HuH-7.5 (cell line): ENCODE measurements around the gene HSD17B8.

Source experiments
- DNase-seq: peaks from one replicate; pipeline ENCODE4 v3.0.0; 2011; ENCODE audit warnings: low spot score

The HSD17B8 gene

GRCh38 chr6:33241968-33242367, 37.5 kb downstream of the HSD17B8 start:
- DNase-seq, result no peak

- DNase-seq, result no peak
Measured at GRCh38 chr6:33243476-33243875, 39.0 kb downstream of the HSD17B8 start.

- DNase-seq, result peak; percentile 29
Measured at GRCh38 chr6:33247977-33248642, 43.7 kb downstream of the HSD17B8 start.

GRCh38 chr6:33248643-33248931, 44.1 kb downstream of the HSD17B8 start:
- DNase-seq, result no peak

- DNase-seq, result peak; percentile 59
Measured at GRCh38 chr6:33248932-33249731, 44.7 kb downstream of the HSD17B8 start.

- no peak for DNase-seq
Measured at GRCh38 chr6:33249732-33250630, 45.5 kb downstream of the HSD17B8 start.

- no peak for DNase-seq
Measured at GRCh38 chr6:33250731-33251130, 46.3 kb downstream of the HSD17B8 start.

GRCh38 chr6:33251395-33252012, 47.0 kb downstream of the HSD17B8 start:
- no peak for DNase-seq

GRCh38 chr6:33252759-33253158, 48.3 kb downstream of the HSD17B8 start:
- no peak for DNase-seq

- DNase-seq, result no peak
Measured at GRCh38 chr6:33254591-33254990, 50.1 kb downstream of the HSD17B8 start.
